Endothelial cell (in vitro differentiated cells): ENCODE results near the gene MRPL27. TPM values are rescaled to one million over a fixed set of nuclear protein-coding genes. Genes with fewer than 3 reads are reported as not detected.

ENCODE experiments used
- total RNA-seq: library from RNA; stranded (reverse); fragmentation: NEBNext Ultra II Directional; extraction: Animal tissue kit (Norgen Biotek cat#: 25700); gene quantifications from one replicate; pipeline ENCODE4 v1.2.1, GENCODE V29; 2021; ENCODE audit not compliant: unreplicated experiment

The MRPL27 gene
- total RNA-seq, 1 donor from 2014 or later, result 38.9 TPM

Other genes starting within 250 kb of the MRPL27 start
- 82.0 TPM for gene SAMD14, start 243.0 kb downstream of the MRPL27 start, total RNA-seq
- 101 TPM for gene PPP1R9B, start 222.5 kb downstream of the MRPL27 start, total RNA-seq
- not detected for gene SGCA, start 207.2 kb downstream of the MRPL27 start, total RNA-seq
- 6.8 TPM for gene COL1A1, start 171.6 kb downstream of the MRPL27 start, total RNA-seq
- 28.1 TPM for gene TMEM92, start 98.7 kb downstream of the MRPL27 start, total RNA-seq
- 23.1 TPM for gene XYLT2, start 27.1 kb downstream of the MRPL27 start, total RNA-seq
- gene EME1, start within 50 bp of the MRPL27 start, total RNA-seq, result 6.1 TPM
- gene LRRC59, start 24.3 kb upstream of the MRPL27 start, total RNA-seq, result 64.2 TPM
- gene ACSF2, start 53.0 kb upstream of the MRPL27 start, total RNA-seq, result 51.0 TPM
- not detected for gene CHAD, start 95.7 kb upstream of the MRPL27 start, total RNA-seq
- gene RSAD1, start 105.7 kb upstream of the MRPL27 start, total RNA-seq, result 25.9 TPM
- 0.72 TPM for gene MYCBPAP, start 135.3 kb upstream of the MRPL27 start, total RNA-seq
- gene EPN3, start 159.6 kb upstream of the MRPL27 start, total RNA-seq, result 0.49 TPM
- 72.5 TPM for gene SPATA20, start 174.0 kb upstream of the MRPL27 start, total RNA-seq
- gene CACNA1G, start 187.5 kb upstream of the MRPL27 start, total RNA-seq, result not detected